BLaER1 treated with 17β-estradiol and CSF1 and Interleukin-3, amounts not matched to agents 10 nM and 100 nM (cell line): ENCODE data around the gene GXYLT2.

Experiments used
- H3K27ac ChIP-seq, 11 experiments: shearing (Covaris generic); formaldehyde crosslinking; 2 replicates each; pipeline ENCODE4 v1.8.1; 2022
- H3K27me3 ChIP-seq, 11 experiments: shearing (Covaris generic); formaldehyde crosslinking; 2 replicates each; pipeline ENCODE4 v1.8.1; 2022
- H3K36me3 ChIP-seq, 11 experiments: shearing (Covaris generic); formaldehyde crosslinking; 2 replicates each; pipeline ENCODE4 v1.8.1; 2022
- H3K4me1 ChIP-seq, 10 experiments: shearing (Covaris generic); formaldehyde crosslinking; 2 replicates each; pipeline ENCODE4 v1.8.1; 2022
- H3K4me2 ChIP-seq, 11 experiments: shearing (Covaris generic); formaldehyde crosslinking; 2 replicates each; pipeline ENCODE4 v1.8.1; 2022
- H3K4me3 ChIP-seq, 10 experiments: shearing (Covaris generic); formaldehyde crosslinking; 2 replicates each; pipeline ENCODE4 v1.8.1; 2022
- H3K9ac ChIP-seq, 11 experiments: shearing (Covaris generic); formaldehyde crosslinking; 2 replicates each; pipeline ENCODE4 v1.8.1; 2022
- H3K9me3 ChIP-seq, 11 experiments: shearing (Covaris generic); formaldehyde crosslinking; replicated peaks in 1 of 11; 2 replicates each; pipeline ENCODE4 v1.8.1; 2022
- H4K20me1 ChIP-seq, 11 experiments: shearing (Covaris generic); formaldehyde crosslinking; 2 replicates each; pipeline ENCODE4 v1.8.1; 2022
- Cebpa-rat ChIP-seq, 11 experiments: shearing (Covaris generic); IDR thresholded peaks; 2 replicates each; pipeline ENCODE4 v1.8.1; 2022

Gene GXYLT2

DNA sequence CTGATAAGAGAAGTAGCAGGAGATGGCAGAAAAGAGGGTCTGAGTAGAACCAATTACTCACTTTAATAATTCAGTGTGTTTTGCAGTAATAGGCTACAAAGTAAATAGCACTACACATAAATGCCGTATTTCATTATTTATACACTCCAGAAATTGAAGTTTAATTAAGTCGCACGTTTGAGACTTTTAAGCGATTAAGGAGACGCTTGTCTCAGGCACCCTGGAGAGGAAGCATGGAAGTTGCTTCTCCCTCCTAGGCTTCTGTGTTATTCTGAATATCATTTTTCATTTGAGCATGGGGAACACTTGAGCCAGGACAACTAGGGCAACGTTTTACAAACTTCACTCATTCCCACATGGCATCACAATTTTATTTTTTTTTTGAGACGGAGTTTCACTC is 12.2 kb downstream of the GXYLT2 start:
- no peak overlapping the region for H3K4me2 ChIP-seq
- H3K9me3 ChIP-seq = peaks cover 0 to 7% (median 0%) of the 10 kb centered on the region in 11 experiments; a peak in 2 of 22 replicates
- H3K4me1 ChIP-seq = no peaks in the 10 kb centered on the region
- no peaks in the 10 kb centered on the region for H3K36me3 ChIP-seq
- H3K4me3 ChIP-seq = no peak overlapping the region
- H4K20me1 ChIP-seq = no peaks in the 10 kb centered on the region
- TF ChIP-seq Cebpa-rat (IDR thresholded peaks at IDR 0.05) = no peak
- no peak overlapping the region for H3K9ac ChIP-seq
- H3K27me3 ChIP-seq = no peaks in the 10 kb centered on the region
- H3K27ac ChIP-seq = no peak overlapping the region

GRCh38 chr3:72901840-72902239 is 14.0 kb downstream of the GXYLT2 start:
- Histone ChIP-seq H3K36me3 (no peaks in the 10 kb centered on the region), H3K9ac (no peak overlapping the region), H4K20me1 (no peaks in the 10 kb centered on the region), H3K27ac (no peak overlapping the region), H3K4me3 (no peak overlapping the region), H3K4me1 (no peaks in the 10 kb centered on the region), H3K27me3 (no peaks in the 10 kb centered on the region), H3K9me3 (peaks cover 0 to 7% (median 0%) of the 10 kb centered on the region in 11 experiments; a peak in 2 of 22 replicates), H3K4me2 (no peak overlapping the region)
- no peak for TF ChIP-seq Cebpa-rat (IDR thresholded peaks at IDR 0.05)

DNA sequence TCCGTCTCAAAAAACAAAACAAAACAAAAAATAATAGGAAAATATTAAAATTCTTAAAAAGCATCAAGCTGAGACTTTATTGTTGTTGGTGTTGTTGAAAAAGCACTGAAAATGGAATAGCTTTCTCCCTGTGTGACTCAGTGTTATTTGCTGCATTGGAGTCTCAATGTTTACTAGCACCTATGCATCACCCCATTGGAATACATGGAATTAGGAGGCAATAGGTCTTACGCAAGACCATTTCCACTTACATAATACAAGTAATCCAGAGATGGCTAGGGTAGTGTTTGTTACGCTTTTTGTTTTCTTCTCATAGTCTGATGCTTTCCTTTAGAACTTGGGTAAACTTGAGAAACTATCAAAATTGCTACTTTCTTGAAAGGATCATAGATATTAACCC is 15.2 kb downstream of the GXYLT2 start:
- H3K9ac ChIP-seq = no peak overlapping the region
- no peaks in the 10 kb centered on the region for H4K20me1 ChIP-seq
- H3K36me3 ChIP-seq = no peaks in the 10 kb centered on the region
- H3K27ac ChIP-seq = no peak overlapping the region
- no peaks in the 10 kb centered on the region for H3K27me3 ChIP-seq
- TF ChIP-seq Cebpa-rat (IDR thresholded peaks at IDR 0.05) = peak in 2 of 11 experiments; percentile 52 to 57; a peak in 3 of 22 replicates
- H3K4me3 ChIP-seq = no peak overlapping the region
- peaks cover 0 to 7% (median 0%) of the 10 kb centered on the region in 11 experiments; a peak in 2 of 22 replicates for H3K9me3 ChIP-seq
- H3K4me1 ChIP-seq = no peaks in the 10 kb centered on the region
- H3K4me2 ChIP-seq = no peak overlapping the region

GRCh38 chr3:72904163-72904562 is 16.3 kb downstream of the GXYLT2 start:
- H3K27ac ChIP-seq = no peak overlapping the region
- no peak overlapping the region for H3K9ac ChIP-seq
- no peaks in the 10 kb centered on the region for H4K20me1 ChIP-seq
- no peaks in the 10 kb centered on the region for H3K4me1 ChIP-seq
- H3K9me3 ChIP-seq = peaks cover 0 to 7% (median 0%) of the 10 kb centered on the region in 11 experiments; a peak in 2 of 22 replicates
- H3K36me3 ChIP-seq = no peaks in the 10 kb centered on the region
- H3K4me3 ChIP-seq = no peak overlapping the region
- TF ChIP-seq Cebpa-rat (IDR thresholded peaks at IDR 0.05) = no peak
- H3K27me3 ChIP-seq = no peaks in the 10 kb centered on the region
- no peak overlapping the region for H3K4me2 ChIP-seq

DNA sequence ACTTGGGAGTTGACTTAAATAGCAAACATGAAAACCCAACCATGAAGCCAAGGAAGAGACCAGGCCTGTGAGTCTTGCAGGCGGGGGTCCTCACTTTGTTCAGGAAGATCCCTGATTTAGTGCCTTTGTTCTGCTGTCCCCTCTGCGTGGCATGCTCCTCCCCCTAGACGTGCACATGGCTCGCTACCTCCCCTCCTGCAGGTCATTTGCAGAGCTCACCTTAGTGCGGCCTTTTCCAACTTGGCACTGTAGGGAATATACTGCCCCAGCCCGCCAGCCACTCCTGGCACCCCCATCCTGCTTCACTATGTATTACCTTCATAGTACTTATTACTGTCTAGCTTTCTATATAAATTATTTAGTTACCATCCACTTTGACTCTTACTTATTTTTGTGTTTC is 18.3 kb downstream of the GXYLT2 start:
- no peaks in the 10 kb centered on the region for H4K20me1 ChIP-seq
- no peak overlapping the region for H3K27ac ChIP-seq
- no peaks in the 10 kb centered on the region for H3K36me3 ChIP-seq
- H3K27me3 ChIP-seq = no peaks in the 10 kb centered on the region
- no peak overlapping the region for H3K4me3 ChIP-seq
- peaks cover 0 to 7% (median 0%) of the 10 kb centered on the region in 11 experiments; a peak in 2 of 22 replicates for H3K9me3 ChIP-seq
- no peak overlapping the region for H3K4me2 ChIP-seq
- no peak overlapping the region for H3K9ac ChIP-seq
- no peak for TF ChIP-seq Cebpa-rat (IDR thresholded peaks at IDR 0.05)
- no peaks in the 10 kb centered on the region for H3K4me1 ChIP-seq

- H3K4me3 ChIP-seq = no peak overlapping the region
- H3K27ac ChIP-seq = no peak overlapping the region
These were observed 19.4 kb downstream of the GXYLT2 start for GRCh38 chr3:72907131-72907711.

GRCh38 chr3:72907731-72908620 is 20.1 kb downstream of the GXYLT2 start:
- no peaks in the 10 kb centered on the region for H4K20me1 ChIP-seq
- no peak overlapping the region for H3K4me3 ChIP-seq
- no peaks in the 10 kb centered on the region for H3K27me3 ChIP-seq
- no peaks in the 10 kb centered on the region for H3K36me3 ChIP-seq
- no peaks in the 10 kb centered on the region for H3K4me1 ChIP-seq
- no peaks in the 10 kb centered on the region for H3K9me3 ChIP-seq
- H3K4me2 ChIP-seq = no peak overlapping the region
- no peak for TF ChIP-seq Cebpa-rat (IDR thresholded peaks at IDR 0.05)
- no peak overlapping the region for H3K27ac ChIP-seq
- H3K9ac ChIP-seq = no peak overlapping the region

More at GRCh38 chr3:72907131-72907711, 19.4 kb downstream of the GXYLT2 start:
- Histone ChIP-seq H3K4me2 (no peak overlapping the region), H4K20me1 (no peaks in the 10 kb centered on the region), H3K9ac (no peak overlapping the region), H3K9me3 (0 out of 22 replicates have a peak, but pooled peaks cover 0 to under 1% (median 0%) of the 10 kb centered on the region in 11 experiments), H3K4me1 (no peaks in the 10 kb centered on the region), H3K36me3 (no peaks in the 10 kb centered on the region), H3K27me3 (no peaks in the 10 kb centered on the region)
- TF ChIP-seq Cebpa-rat (IDR thresholded peaks at IDR 0.05) = no peak

GRCh38 chr3:72909591-72909990 is 21.7 kb downstream of the GXYLT2 start:
- H3K4me2 ChIP-seq = no peak overlapping the region
- no peaks in the 10 kb centered on the region for H3K36me3 ChIP-seq
- H3K4me3 ChIP-seq = no peak overlapping the region
- H3K9me3 ChIP-seq = no peaks in the 10 kb centered on the region
- H3K27me3 ChIP-seq = no peaks in the 10 kb centered on the region
- H3K9ac ChIP-seq = no peak overlapping the region
- no peaks in the 10 kb centered on the region for H3K4me1 ChIP-seq
- H4K20me1 ChIP-seq = no peaks in the 10 kb centered on the region
- no peak overlapping the region for H3K27ac ChIP-seq
- TF ChIP-seq Cebpa-rat (IDR thresholded peaks at IDR 0.05) = no peak

GRCh38 chr3:72912532-72912931 is 24.7 kb downstream of the GXYLT2 start:
- Histone ChIP-seq H3K9me3 (no peaks in the 10 kb centered on the region), H3K27me3 (no peaks in the 10 kb centered on the region), H3K4me3 (no peak overlapping the region), H3K36me3 (no peaks in the 10 kb centered on the region), H3K4me2 (no peak overlapping the region), H3K9ac (no peak overlapping the region), H4K20me1 (no peaks in the 10 kb centered on the region), H3K27ac (no peak overlapping the region), H3K4me1 (no peaks in the 10 kb centered on the region)
- no peak for TF ChIP-seq Cebpa-rat (IDR thresholded peaks at IDR 0.05)
